CD4-positive, alpha-beta T cell (primary cell): ENCODE results near the gene PRICKLE1. TPM values are rescaled to one million over a fixed set of nuclear protein-coding genes. Genes with fewer than 3 reads are reported as not detected.

Source experiments
- ATAC-seq: fragments of 200-7000 bp; cut with Tn5 transposase; one replicate; pipeline ENCODE4 v1.10.0; 2022; ENCODE audit warnings: mild to moderate bottlenecking; ENCODE audit not compliant: poor library complexity
- CTCF ChIA-PET: fragments of 350-600 bp; sonication (Branson Sonifier 250); formaldehyde crosslinking; loops from one replicate; lab custom pipeline; 2021; ENCODE audit warnings: antibody characterized with exemption, inconsistent platforms; lab: Charles Lee
- POLR2A ChIA-PET: fragments of 350-600 bp; sonication (Branson Sonifier 250); formaldehyde crosslinking; loops from one replicate; lab custom pipeline; 2021; ENCODE audit warnings: antibody characterized with exemption, inconsistent platforms; lab: Charles Lee
- DNase-seq, 14 experiments: peaks; one replicate each; pipeline ENCODE4 v3.0.0-alpha.2; 2013 to 2020; ENCODE audit warnings: mixed read lengths in 2 of 14
- H3K27ac ChIP-seq, 2 donors: one replicate each; pipeline versions ENCODE4 v1.5.1 to v1.7.0; 2013; ENCODE audit warnings: low read length in 2 of 2, low read depth in 1 of 2, mild to moderate bottlenecking in 1 of 2
- H3K27me3 ChIP-seq, 2 experiments: 1 replicate in 1 of 2; 2 replicates in 1 of 2; pipeline versions ENCODE4 v1.6.1 to v1.7.0; 2013; ENCODE audit warnings: low read length in 2 of 2, control low read depth in 1 of 2, mild to moderate bottlenecking in 1 of 2, moderate library complexity in 1 of 2; ENCODE audit not compliant: insufficient read depth in 2 of 2, control insufficient read depth in 1 of 2
- H3K36me3 ChIP-seq: one replicate; pipeline ENCODE4 v1.6.1; 2013; ENCODE audit warnings: low read length, control low read depth; ENCODE audit not compliant: insufficient read depth
- H3K4me1 ChIP-seq: one replicate; pipeline ENCODE4 v1.6.1; 2013; ENCODE audit warnings: low read length, control low read depth; ENCODE audit not compliant: insufficient read depth
- H3K4me3 ChIP-seq: one replicate; pipeline ENCODE4 v1.5.1; 2013; ENCODE audit warnings: mild to moderate bottlenecking, low read length, moderate library complexity
- H3K9me3 ChIP-seq, 2 experiments: 1 replicate in 1 of 2; 2 replicates in 1 of 2; pipeline versions ENCODE4 v1.6.1 to v1.7.0; 2013; ENCODE audit warnings: low read length in 2 of 2, mild to moderate bottlenecking in 2 of 2, control low read depth in 1 of 2, moderate library complexity in 1 of 2; ENCODE audit not compliant: control insufficient read depth in 1 of 2, insufficient read depth in 1 of 2
- H3K27ac Mint-ChIP-seq: one replicate; pipeline ENCODE4 v1.8.0; 2020; ENCODE audit warnings: mixed read lengths
- H3K27me3 Mint-ChIP-seq: one replicate; pipeline ENCODE4 v1.8.0; 2021; ENCODE audit warnings: mixed read lengths
- H3K36me3 Mint-ChIP-seq: one replicate; pipeline ENCODE4 v1.8.0; 2021; ENCODE audit warnings: low read depth, mixed read lengths
- H3K4me1 Mint-ChIP-seq: one replicate; pipeline ENCODE4 v1.8.0; 2021; ENCODE audit warnings: low read depth, mixed read lengths
- H3K4me3 Mint-ChIP-seq: one replicate; pipeline ENCODE4 v1.8.0; 2020; ENCODE audit warnings: mild to moderate bottlenecking, mixed read lengths
- H3K9me3 Mint-ChIP-seq: one replicate; pipeline ENCODE4 v1.8.0; 2020; ENCODE audit warnings: mixed read lengths
- intact Hi-C, 2 experiments: fragments of 100-400 bp; cut with DNase I in 1 of 2; cut with micrococcal nuclease in 1 of 2; formaldehyde crosslinking; loops; one replicate each; pipeline versions ENCODE4 v1.15.1 to v1.9.0; 2023 to 2025; cut with DNase I, micrococcal nuclease
- total RNA-seq, 174 experiments: library from RNA in 2 of 174; stranded (reverse) in 2 of 174; gene quantifications; one replicate each; pipeline ENCODE4 v1.2.3 and lab custom pipeline; 2021 to 2026
- TF ChIP-seq, protein P1 (sequence below): fragments of 200-600 bp; IDR thresholded peaks from one replicate; pipeline ENCODE4 v1.8.0; 2022; ENCODE audit warnings: antibody characterized with exemption, mild to moderate bottlenecking

Gene PRICKLE1
- total RNA-seq, 2 experiments from 2014 or later = not detected

GRCh38 chr12:42407306-42407705, 182.2 kb downstream of the PRICKLE1 start:
- DNase-seq = no peak
- Mint-ChIP-seq H3K27me3 (no peaks in the 10 kb centered on the region), H3K4me3 (no peak overlapping the region), H3K4me1 (peaks cover 20% of the 10 kb centered on the region), H3K27ac (no peak overlapping the region), H3K9me3 (no peaks in the 10 kb centered on the region), H3K36me3 (peaks cover 85% of the 10 kb centered on the region)
- Histone ChIP-seq H3K4me1 (no peaks in the 10 kb centered on the region), H3K27ac (no peak overlapping the region), H3K36me3 (peaks cover 12% of the 10 kb centered on the region), H3K9me3 (no peaks in the 10 kb centered on the region), H3K27me3 (no peaks in the 10 kb centered on the region), H3K4me3 (no peak overlapping the region)
- TF ChIP-seq, protein P1, sequence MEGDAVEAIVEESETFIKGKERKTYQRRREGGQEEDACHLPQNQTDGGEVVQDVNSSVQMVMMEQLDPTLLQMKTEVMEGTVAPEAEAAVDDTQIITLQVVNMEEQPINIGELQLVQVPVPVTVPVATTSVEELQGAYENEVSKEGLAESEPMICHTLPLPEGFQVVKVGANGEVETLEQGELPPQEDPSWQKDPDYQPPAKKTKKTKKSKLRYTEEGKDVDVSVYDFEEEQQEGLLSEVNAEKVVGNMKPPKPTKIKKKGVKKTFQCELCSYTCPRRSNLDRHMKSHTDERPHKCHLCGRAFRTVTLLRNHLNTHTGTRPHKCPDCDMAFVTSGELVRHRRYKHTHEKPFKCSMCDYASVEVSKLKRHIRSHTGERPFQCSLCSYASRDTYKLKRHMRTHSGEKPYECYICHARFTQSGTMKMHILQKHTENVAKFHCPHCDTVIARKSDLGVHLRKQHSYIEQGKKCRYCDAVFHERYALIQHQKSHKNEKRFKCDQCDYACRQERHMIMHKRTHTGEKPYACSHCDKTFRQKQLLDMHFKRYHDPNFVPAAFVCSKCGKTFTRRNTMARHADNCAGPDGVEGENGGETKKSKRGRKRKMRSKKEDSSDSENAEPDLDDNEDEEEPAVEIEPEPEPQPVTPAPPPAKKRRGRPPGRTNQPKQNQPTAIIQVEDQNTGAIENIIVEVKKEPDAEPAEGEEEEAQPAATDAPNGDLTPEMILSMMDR = no peak
- POLR2A ChIA-PET = no interaction called here
- no peak for ATAC-seq
- intact Hi-C loops = no loop called here
- CTCF ChIA-PET = no interaction called here
